GM11168 (cell line): ENCODE data around the gene FEV.

Experiments
- in situ Hi-C: fragments of 300-500 bp; cut with MboI; formaldehyde crosslinking; loops from one replicate; pipeline ENCODE4 v1.12.0; 2022; ENCODE audit warnings: low sequenced_read_pairs; ENCODE audit not compliant: unreplicated experiment

FEV gene

GRCh38 chr2:219018286-219018685 lies 33.3 kb upstream of the FEV start:
- in situ Hi-C loops: no loop called here

- in situ Hi-C loops: no loop called here
Measured at GRCh38 chr2:219017201-219017931, 32.4 kb upstream of the FEV start.

- in situ Hi-C loops: no loop called here
Measured at GRCh38 chr2:219016721-219017120, 31.7 kb upstream of the FEV start.

GRCh38 chr2:219010873-219011272 lies 25.9 kb upstream of the FEV start:
- in situ Hi-C loops: no loop called here

- in situ Hi-C loops: no loop called here
Measured at GRCh38 chr2:219010162-219010756, 25.3 kb upstream of the FEV start.

GRCh38 chr2:219009294-219009693 lies 24.3 kb upstream of the FEV start:
- in situ Hi-C loops: no loop called here

- in situ Hi-C loops: no loop called here
Measured at GRCh38 chr2:219003979-219004378, 19.0 kb upstream of the FEV start.

- in situ Hi-C loops: no loop called here
Measured at GRCh38 chr2:219003267-219003634, 18.3 kb upstream of the FEV start.

GRCh38 chr2:219002395-219003266 lies 17.6 kb upstream of the FEV start:
- in situ Hi-C loops: no loop called here

GRCh38 chr2:219001577-219002394 lies 16.8 kb upstream of the FEV start:
- in situ Hi-C loops: no loop called here

GRCh38 chr2:219001100-219001576 lies 16.2 kb upstream of the FEV start:
- in situ Hi-C loops: no loop called here

GRCh38 chr2:219000569-219000960 lies 15.6 kb upstream of the FEV start:
- in situ Hi-C loops: no loop called here

GRCh38 chr2:218999881-219000568 lies 15.0 kb upstream of the FEV start:
- in situ Hi-C loops: no loop called here

GRCh38 chr2:218999021-218999880 lies 14.3 kb upstream of the FEV start:
- in situ Hi-C loops: no loop called here

GRCh38 chr2:218998414-218999002 lies 13.5 kb upstream of the FEV start:
- in situ Hi-C loops: no loop called here

GRCh38 chr2:218997731-218998130 lies 12.7 kb upstream of the FEV start:
- in situ Hi-C loops: no loop called here

GRCh38 chr2:218996937-218997336 lies 12.0 kb upstream of the FEV start:
- in situ Hi-C loops: no loop called here

- in situ Hi-C loops: no loop called here
Measured at GRCh38 chr2:218995972-218996711, 11.2 kb upstream of the FEV start.
